GM21786 (cell line): ENCODE measurements around the gene TFPI2.

Source experiments
- ATAC-seq: cut with Tn5 transposase; IDR thresholded peaks from one replicate; pipeline ENCODE4 v1.9.1; 2021; ENCODE audit not compliant: unreplicated experiment

TFPI2 gene

GRCh38 chr7:93860261-93860660 is 30.3 kb downstream of the TFPI2 start:
- no peak for ATAC-seq

- no peak for ATAC-seq
These were observed 31.7 kb downstream of the TFPI2 start for GRCh38 chr7:93858857-93859256.

GRCh38 chr7:93856323-93856722 is 34.2 kb downstream of the TFPI2 start:
- ATAC-seq, result no peak

- ATAC-seq, result no peak
These were observed 34.8 kb downstream of the TFPI2 start for GRCh38 chr7:93855797-93856196.

GRCh38 chr7:93854480-93854879 is 36.1 kb downstream of the TFPI2 start:
- ATAC-seq, result no peak

- ATAC-seq, result no peak
These were observed 39.0 kb downstream of the TFPI2 start for GRCh38 chr7:93851536-93851935.

- ATAC-seq, result no peak
These were observed 47.3 kb downstream of the TFPI2 start for GRCh38 chr7:93843260-93843659.

- no peak for ATAC-seq
These were observed 51.6 kb downstream of the TFPI2 start for GRCh38 chr7:93838966-93839365.

GRCh38 chr7:93837245-93837644 is 53.3 kb downstream of the TFPI2 start:
- ATAC-seq, result no peak

GRCh38 chr7:93836116-93836515 is 54.4 kb downstream of the TFPI2 start:
- ATAC-seq, result no peak

- no peak for ATAC-seq
These were observed 54.9 kb downstream of the TFPI2 start for GRCh38 chr7:93835702-93836101.
